K562 (cell line): Measurements from ENCODE around the gene MMP28. TPM values are rescaled to one million over a fixed set of nuclear protein-coding genes. Genes with fewer than 3 reads are reported as not detected.

Source experiments
- CXXC5 ChIP-seq: fragments of 250-450 bp; sonication (Bioruptor Pico); IDR thresholded peaks from 2 replicates; pipeline ENCODE4 v1.8.0; 2022; ENCODE audit warnings: inconsistent platforms, mild to moderate bottlenecking, moderate library complexity
- GTF2F1 ChIP-seq: IDR thresholded peaks from 2 replicates; pipeline ENCODE4 v1.6.1; 2011; ENCODE audit warnings: low read depth, low read length, improper control_type of control experiment
- IRF2 ChIP-seq: sonication (generic); formaldehyde crosslinking; IDR thresholded peaks from 2 replicates; pipeline ENCODE4 v1.8.1; 2022; ENCODE audit warnings: mild to moderate bottlenecking, missing genetic modification reagents
- NR3C1 ChIP-seq: sonication (generic); formaldehyde crosslinking; IDR thresholded peaks from 2 replicates; pipeline ENCODE4 v1.8.1; 2022; ENCODE audit warnings: missing genetic modification reagents
- PKNOX1 ChIP-seq: fragments of 450-650 bp; IDR thresholded peaks from 2 replicates; pipeline ENCODE4 v1.6.1; 2016
- TOE1 ChIP-seq, 2 experiments: fragments of 450-650 bp in 1 of 2; sonication (generic) in 1 of 2; formaldehyde crosslinking in 1 of 2; IDR thresholded peaks; 2 replicates each; pipeline versions ENCODE4 v1.7.1 to v1.8.0; 2016 to 2022; ENCODE audit warnings: borderline replicate concordance in 2 of 2, mild to moderate bottlenecking in 2 of 2, antibody characterized with exemption in 1 of 2, inconsistent platforms in 1 of 2, low read depth in 1 of 2, missing genetic modification reagents in 1 of 2, moderate library complexity in 1 of 2
- ZBTB49 ChIP-seq: sonication (generic); formaldehyde crosslinking; IDR thresholded peaks from 2 replicates; pipeline ENCODE4 v1.8.0; 2022; ENCODE audit warnings: missing genetic modification reagents, mild to moderate bottlenecking, borderline replicate concordance
- ZKSCAN1 ChIP-seq: fragments of 150-350 bp; IDR thresholded peaks from 2 replicates; pipeline ENCODE4 v1.6.1; 2016; ENCODE audit warnings: low read depth, low read length
- ZZZ3 ChIP-seq: fragments of 450-650 bp; IDR thresholded peaks from 2 replicates; pipeline ENCODE4 v1.6.1; 2016; ENCODE audit warnings: antibody characterized with exemption, mild to moderate bottlenecking, moderate library complexity
- polyA plus RNA-seq, 8 experiments: library from polyadenylated mRNA; depleted of rRNA in 4 of 8; stranded (reverse) in 5 of 8; unstranded in 3 of 8; fragments of >200 nt; fragmentation: Nextera tagmentation in 2 of 8; fragmentation: Illumina TruSeq in 1 of 8; extraction: Ambion mirVana in 2 of 8; extraction: Trizol in 1 of 8; gene quantifications; 2 replicates each; pipeline versions ENCODE4 v1.2.1 to v1.2.3, GENCODE V29; 2011 to 2014; ENCODE audit warnings: inconsistent platforms in 1 of 8, missing spikeins in 1 of 8
- total RNA-seq, 7 experiments: library from RNA; depleted of rRNA in 6 of 7; stranded (reverse); fragments of >200 nt in 6 of 7; fragmentation: Illumina TruSeq in 2 of 7; extraction: Trizol in 2 of 7; gene quantifications; 2 replicates each; pipeline versions ENCODE4 v1.2.1 to v1.2.3, GENCODE V29; 2011 to 2021; ENCODE audit warnings: low replicate concordance in 1 of 7

Gene MMP28
- total and polyA plus RNA-seq, 9 of the 15 experiments (the other 6 are each of a cell fraction or from before 2014, with no cell fraction given): not detected

- TF ChIP-seq GTF2F1 (no peak), PKNOX1 (no peak), TOE1 (IDR thresholded peaks at IDR 0.05; ENCODE audit: borderline replicate concordance) (no peak), TOE1 (CRISPR knock-in tag; IDR thresholded peaks at IDR 0.05; ENCODE audit: borderline replicate concordance, low read depth) (no peak), ZKSCAN1 (no peak), ZZZ3 (no peak), IRF2 (CRISPR knock-in tag) (no peak), CXXC5 (no peak), NR3C1 (CRISPR knock-in tag) (no peak), ZBTB49 (no peak)
These were observed 62.7 kb downstream of the MMP28 start (continued) for GRCh38 chr17:35732806-35733136.
